IMR-90 (cell line): ENCODE data around the gene ZNF273. TPM values are rescaled to one million over a fixed set of nuclear protein-coding genes. Genes with fewer than 3 reads are reported as not detected.
"Not testable (repeated sequence)": the region's sequence is repeated elsewhere in the genome, so short reads cannot be mapped to it uniquely, and the experiment has no call there.

Experiments used
- ATAC-seq: fragments of 200-7000 bp; cut with Tn5 transposase; 2 replicates; pipeline ENCODE4 v1.9.1; 2020; ENCODE audit warnings: low read depth, mild to moderate bottlenecking, moderate library complexity
- BruUV-seq: library from RNA; stranded (reverse); fragments of 400-500 nt; replicated peaks from 2 replicates; lab custom pipeline; 2021; lab: Mats Ljungman, UMichigan
- CTCF ChIA-PET: fragments of 300-600 bp; formaldehyde crosslinking; extraction: SDS; loops from one replicate; lab custom pipeline; 2021; ENCODE audit warnings: antibody characterized with exemption; lab: Yijun Ruan, JAX
- POLR2A ChIA-PET: fragments of 300-600 bp; sonication (Branson Sonifier 250); formaldehyde crosslinking; loops from one replicate; lab custom pipeline; 2022; ENCODE audit warnings: antibody characterized with exemption; ENCODE audit not compliant: unreplicated experiment; lab: Charles Lee
- DNase-seq: peaks from one replicate; pipeline ENCODE4 v3.0.0; 2013
- H2AFZ ChIP-seq: replicated peaks from 2 replicates; pipeline ENCODE3; 2013; ENCODE audit warnings: low read length, mild to moderate bottlenecking; ENCODE audit not compliant: poor library complexity
- H2AK5ac ChIP-seq: 2 replicates; pipeline ENCODE4 v1.6.1; 2013; ENCODE audit warnings: low read depth, low read length, inconsistent platforms
- H2AK9ac ChIP-seq: replicated peaks from 2 replicates; pipeline ENCODE3; 2013; ENCODE audit warnings: mild to moderate bottlenecking, low read depth, low read length, moderate library complexity; ENCODE audit not compliant: poor library complexity
- H2BK120ac ChIP-seq: 2 replicates; pipeline ENCODE4 v1.6.1; 2013; ENCODE audit warnings: low read depth, low read length, inconsistent platforms
- H2BK15ac ChIP-seq: 3 replicates; pipeline ENCODE4 v1.6.1; 2013; ENCODE audit warnings: low read depth, low read length, inconsistent platforms
- H2BK20ac ChIP-seq: 2 replicates; pipeline ENCODE4 v1.6.1; 2013; ENCODE audit warnings: low read depth, mild to moderate bottlenecking, inconsistent platforms, low read length, moderate library complexity
- H2BK5ac ChIP-seq: 2 replicates; pipeline ENCODE4 v1.6.1; 2013; ENCODE audit warnings: mild to moderate bottlenecking, low read depth, low read length, inconsistent platforms; ENCODE audit not compliant: poor library complexity, severe bottlenecking
- H3K14ac ChIP-seq: replicated peaks from 2 replicates; pipeline ENCODE4 v1.6.1; 2013; ENCODE audit warnings: low read depth, low read length, inconsistent platforms
- H3K18ac ChIP-seq: 2 replicates; pipeline ENCODE4 v1.6.1; 2013; ENCODE audit warnings: low read depth, low read length, control low read depth
- H3K23ac ChIP-seq: 2 replicates; pipeline ENCODE4 v1.6.1; 2013; ENCODE audit warnings: low read depth, low read length, inconsistent platforms
- H3K27ac ChIP-seq: 2 replicates; pipeline ENCODE4 v1.5.1; 2013; ENCODE audit warnings: mild to moderate bottlenecking, control low read depth, low read length; ENCODE audit not compliant: insufficient read depth
- H3K27me3 ChIP-seq: 2 replicates; pipeline ENCODE4 v1.6.1; 2013; ENCODE audit warnings: low read length; ENCODE audit not compliant: control insufficient read depth, insufficient read depth
- H3K36me3 ChIP-seq: 2 replicates; pipeline ENCODE4 v1.6.1; 2013; ENCODE audit warnings: low read length, mixed read lengths; ENCODE audit not compliant: control insufficient read depth, insufficient read depth
- H3K4ac ChIP-seq: 2 replicates; pipeline ENCODE4 v1.6.1; 2013; ENCODE audit warnings: low read depth, low read length, inconsistent platforms
- H3K4me1 ChIP-seq: 2 replicates; pipeline ENCODE4 v1.6.1; 2013; ENCODE audit warnings: low read length, mixed read lengths; ENCODE audit not compliant: control insufficient read depth, insufficient read depth
- H3K4me2 ChIP-seq: 2 replicates; pipeline ENCODE4 v1.6.1; 2013; ENCODE audit warnings: low read depth, mild to moderate bottlenecking, control low read depth, low read length, moderate library complexity
- H3K4me3 ChIP-seq: 2 replicates; pipeline ENCODE4 v1.5.1; 2013; ENCODE audit warnings: low read depth, mild to moderate bottlenecking, control low read depth, low read length, moderate library complexity; ENCODE audit not compliant: insufficient read depth
- H3K56ac ChIP-seq: 2 replicates; pipeline ENCODE4 v1.6.1; 2013; ENCODE audit warnings: low read length, inconsistent platforms; ENCODE audit not compliant: insufficient read depth; ENCODE audit errors: extremely low read depth
- H3K79me1 ChIP-seq, 2 experiments: 2 replicates each; pipeline ENCODE4 v1.6.1; 2013; ENCODE audit warnings: low read length in 2 of 2, inconsistent platforms in 1 of 2, low read depth in 1 of 2
- H3K9ac ChIP-seq: 2 replicates; pipeline ENCODE4 v1.6.1; 2013; ENCODE audit warnings: low read depth, low read length, control low read depth
- H3K9me1 ChIP-seq: 2 replicates; pipeline ENCODE4 v1.6.1; 2013; ENCODE audit warnings: low read length, inconsistent platforms; ENCODE audit not compliant: insufficient read depth
- H3K9me3 ChIP-seq: 2 replicates; pipeline ENCODE4 v1.6.1; 2013; ENCODE audit warnings: low read length; ENCODE audit not compliant: control insufficient read depth, insufficient read depth
- H4K20me1 ChIP-seq: 2 replicates; pipeline ENCODE4 v1.6.1; 2013; ENCODE audit warnings: low read length, inconsistent platforms; ENCODE audit not compliant: insufficient read depth
- H4K5ac ChIP-seq: 2 replicates; pipeline ENCODE4 v1.6.1; 2013; ENCODE audit warnings: mild to moderate bottlenecking, low read depth, low read length, control low read depth
- H4K8ac ChIP-seq, 2 experiments: 2 replicates each; pipeline ENCODE4 v1.6.1; 2013; ENCODE audit warnings: low read depth in 2 of 2, low read length in 2 of 2, control low read depth in 1 of 2, inconsistent platforms in 1 of 2
- H4K91ac ChIP-seq: 2 replicates; pipeline ENCODE4 v1.6.1; 2013; ENCODE audit warnings: low read depth, low read length, inconsistent platforms; ENCODE audit not compliant: insufficient read depth
- WGBS, 2 experiments: methylation state at CpG; one replicate each; pipeline versions ENCODE4 v1.1.5 to v1.1.7; 2013; ENCODE audit warnings: missing lambda C conversion rate in 2 of 2; ENCODE audit not compliant: insufficient read length in 1 of 2; ENCODE audit errors: extremely low coverage in 2 of 2; 5-methylcytosine and 5-hydroxymethylcytosine counted together
- dilution Hi-C: fragments of 300-500 bp; cut with HindIII; formaldehyde crosslinking; loops from one replicate; pipeline ENCODE4 v1.14.3; 2018; ENCODE audit warnings: low sequenced_read_pairs; ENCODE audit not compliant: unreplicated experiment
- in situ Hi-C: fragments of 300-500 bp; cut with MboI; formaldehyde crosslinking; loops from 3 replicates; pipeline ENCODE4 v1.14.3; 2019; ENCODE audit warnings: low sequenced_read_pairs, inconsistent platforms, mixed read lengths
- intact Hi-C: fragments of 100-400 bp; cut with micrococcal nuclease; formaldehyde crosslinking; loops from 2 replicates; pipeline ENCODE4 v1.10.0; 2022
- polyA plus RNA-seq, 3 experiments: library from polyadenylated mRNA; depleted of rRNA; stranded (reverse); fragments of >200 nt; gene quantifications; 2 replicates each; pipeline ENCODE4 v1.2.3, GENCODE V29; 2012; ENCODE audit warnings: low replicate concordance in 1 of 3
- total RNA-seq: library from RNA; depleted of rRNA; stranded (reverse); fragments of >200 nt; gene quantifications from 2 replicates; pipeline ENCODE4 v1.2.3, GENCODE V29; 2012

The ZNF273 gene
- total and polyA plus RNA-seq, 2 of the 4 experiments (the other 2 are of a cell fraction), result 1.5 to 2.7 TPM

DNA sequence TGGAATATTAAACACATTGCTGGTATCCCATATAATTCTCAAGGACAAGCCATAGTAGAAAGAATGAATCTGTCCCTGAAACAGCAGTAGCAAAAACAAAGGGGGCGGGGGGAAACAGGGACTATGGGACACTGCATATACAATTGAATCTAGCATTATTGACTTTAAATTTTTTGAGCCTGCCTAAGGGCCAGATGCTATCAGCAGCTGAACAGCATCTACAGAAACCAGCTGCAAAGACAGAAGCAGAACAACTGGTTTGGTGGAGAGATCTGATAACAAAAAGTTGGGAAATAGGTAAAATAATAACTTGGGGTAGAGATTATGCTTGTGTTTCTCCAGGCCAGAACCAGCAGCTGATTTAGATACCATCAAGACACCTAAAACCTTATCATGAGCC, 45.7 kb downstream of the ZNF273 start:
- H2BK15ac ChIP-seq, H3K4me1 ChIP-seq, H4K8ac ChIP-seq, ATAC-seq, H4K5ac ChIP-seq, DNase-seq, H3K4ac ChIP-seq, H3K4me3 ChIP-seq, H3K9me3 ChIP-seq, H3K9ac ChIP-seq, BruUV-seq, intact Hi-C loops, H3K56ac ChIP-seq, H4K20me1 ChIP-seq, CTCF ChIA-PET, H3K27ac ChIP-seq, H3K79me1 ChIP-seq, H3K14ac ChIP-seq, H3K9me1 ChIP-seq, H3K23ac ChIP-seq, H2BK5ac ChIP-seq, in situ Hi-C loops, H3K18ac ChIP-seq, H2AK5ac ChIP-seq, H2AFZ ChIP-seq, H2AK9ac ChIP-seq, H3K36me3 ChIP-seq, H3K4me2 ChIP-seq, dilution Hi-C loops, H2BK120ac ChIP-seq, H2BK20ac ChIP-seq, POLR2A ChIA-PET, H4K91ac ChIP-seq: not testable (repeated sequence)
- no CpG with 5 or more reads among the region's 1 CpG for WGBS, 2 experiments
- peaks cover 29% of the 10 kb centered on the region for H3K27me3 ChIP-seq

DNA sequence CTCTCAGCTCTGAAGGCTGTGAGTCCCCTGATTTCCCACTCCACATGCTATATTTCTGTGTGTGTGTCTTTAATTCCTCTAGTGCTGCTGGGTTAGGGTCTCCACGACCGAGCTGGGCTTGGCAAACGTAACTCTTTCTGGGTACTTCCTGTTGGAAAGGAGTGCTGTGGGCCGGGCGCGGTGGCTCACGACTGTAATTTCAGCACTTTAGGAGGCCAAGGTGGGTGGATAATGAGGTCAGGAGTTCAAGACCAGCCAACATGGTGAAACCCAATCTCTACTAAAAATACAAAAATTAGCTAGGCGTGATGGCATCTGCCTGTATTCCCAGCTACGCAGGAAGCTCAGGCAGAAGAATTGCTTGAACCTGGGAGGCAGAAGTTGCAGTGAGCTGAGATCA, 47.6 kb downstream of the ZNF273 start:
- H3K4me2 ChIP-seq, POLR2A ChIA-PET, H3K18ac ChIP-seq, H2AK5ac ChIP-seq, H3K9me1 ChIP-seq, H3K79me1 ChIP-seq, H4K91ac ChIP-seq, H3K9me3 ChIP-seq, BruUV-seq, dilution Hi-C loops, H3K36me3 ChIP-seq, H4K20me1 ChIP-seq, H3K9ac ChIP-seq, DNase-seq, H2BK5ac ChIP-seq, H3K4ac ChIP-seq, H2AK9ac ChIP-seq, H2BK15ac ChIP-seq, H4K5ac ChIP-seq, H3K27ac ChIP-seq, H3K14ac ChIP-seq, ATAC-seq, H3K4me1 ChIP-seq, H3K23ac ChIP-seq, H2AFZ ChIP-seq, H3K56ac ChIP-seq, H4K8ac ChIP-seq, H3K4me3 ChIP-seq, H2BK120ac ChIP-seq, H2BK20ac ChIP-seq: not testable (repeated sequence)
- whole genome bisulfite sequencing, 2 experiments, result no CpG with 5 or more reads among the region's 9 CpGs
- peaks cover 26% of the 10 kb centered on the region for H3K27me3 ChIP-seq
- in situ Hi-C loops, result loop anchor here (5.0 kb wide), 1 partner anchor 357 kb away; no protein-coding TSS in a partner anchor
- intact Hi-C loops, result loop anchor here (1.0 kb wide), 2 partner anchors 357 to 497 kb away; no protein-coding TSS in a partner anchor
- CTCF ChIA-PET, result interaction anchor here (2.3 kb wide), 1 partner anchor 357 kb away, joined by 15 read pairs; no protein-coding TSS in a partner anchor
